CD4-positive, alpha-beta T cell treated with Interleukin-6 for 4 hours (primary cell): ENCODE measurements around the gene EVX1.

Source experiments
- DNase-seq: peaks from one replicate; pipeline ENCODE4 v3.0.0-alpha.2; 2020; ENCODE audit warnings: mixed read lengths

The EVX1 gene

GRCh38 chr7:27250557-27251070, 8.0 kb downstream of the EVX1 start:
- no peak for DNase-seq

DNA sequence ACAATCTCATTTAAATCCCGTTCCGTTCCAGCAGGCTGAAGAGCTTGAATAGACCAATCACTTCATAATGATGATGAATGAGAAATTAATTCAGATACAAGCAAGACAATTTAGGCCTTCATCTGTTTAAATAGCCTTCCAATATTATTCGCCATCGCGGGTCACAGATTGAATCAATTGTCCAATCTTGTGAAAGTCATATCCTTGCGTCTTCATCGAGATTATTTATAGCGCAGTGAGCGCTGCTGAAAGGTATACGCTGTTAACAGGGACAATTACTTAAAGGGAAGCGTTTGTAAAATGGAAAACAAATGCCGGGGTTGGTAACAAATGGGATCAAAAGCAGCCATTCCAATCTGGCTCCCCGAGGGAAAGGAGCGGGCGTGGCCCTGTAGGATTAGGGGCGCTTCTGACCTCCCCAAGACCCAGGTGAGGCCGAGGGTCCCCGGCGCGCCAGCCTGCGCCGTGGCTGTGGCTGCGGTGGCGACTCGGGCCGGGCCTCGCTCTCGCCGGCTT, 8.6 kb downstream of the EVX1 start:
- DNase-seq: no peak

- no peak for DNase-seq
Observed at GRCh38 chr7:27251652-27252590, 9.3 kb downstream of the EVX1 start.

DNA sequence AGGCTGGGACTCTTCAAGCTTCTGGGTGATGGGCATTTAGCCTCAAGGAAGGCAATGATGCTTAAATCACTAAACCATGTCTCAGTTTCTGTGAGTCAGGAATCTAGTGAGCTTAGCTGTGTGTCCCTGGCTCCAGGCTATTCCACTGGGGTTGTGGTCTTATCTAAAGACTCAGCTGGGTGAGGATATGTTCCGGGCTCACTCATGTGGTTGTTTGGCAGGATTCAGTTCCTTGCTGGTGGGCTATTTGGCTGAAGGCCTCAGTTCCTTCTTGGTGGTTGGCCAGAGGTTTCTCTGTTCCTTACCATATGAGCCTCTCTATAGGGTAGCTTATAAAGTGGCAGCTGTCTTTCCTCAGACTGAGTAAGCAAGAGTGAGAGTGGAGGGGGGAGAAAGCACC, 12.0 kb downstream of the EVX1 start:
- DNase-seq: no peak

DNA sequence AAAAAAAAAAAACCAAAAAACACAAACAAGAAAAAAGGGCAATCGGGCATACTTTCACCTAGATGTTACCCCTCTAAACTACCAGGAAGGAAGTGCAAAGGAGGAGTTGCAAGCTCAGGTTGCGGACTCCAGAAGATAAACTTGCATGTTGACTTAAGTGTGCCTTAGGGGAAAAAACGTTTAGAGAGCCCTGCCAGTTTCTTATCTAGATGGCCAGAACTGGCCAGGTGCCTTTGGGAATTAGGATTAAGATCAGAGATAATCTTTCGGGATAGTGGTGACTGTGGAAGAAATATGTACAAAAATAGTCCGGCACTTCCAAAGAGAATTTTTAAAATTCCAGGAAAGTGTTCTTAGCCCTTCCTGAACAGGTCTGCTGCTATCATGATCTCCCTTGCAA, 17.6 kb downstream of the EVX1 start:
- DNase-seq: no peak

- no peak for DNase-seq
Observed at GRCh38 chr7:27262121-27262520, 19.5 kb downstream of the EVX1 start.

DNA sequence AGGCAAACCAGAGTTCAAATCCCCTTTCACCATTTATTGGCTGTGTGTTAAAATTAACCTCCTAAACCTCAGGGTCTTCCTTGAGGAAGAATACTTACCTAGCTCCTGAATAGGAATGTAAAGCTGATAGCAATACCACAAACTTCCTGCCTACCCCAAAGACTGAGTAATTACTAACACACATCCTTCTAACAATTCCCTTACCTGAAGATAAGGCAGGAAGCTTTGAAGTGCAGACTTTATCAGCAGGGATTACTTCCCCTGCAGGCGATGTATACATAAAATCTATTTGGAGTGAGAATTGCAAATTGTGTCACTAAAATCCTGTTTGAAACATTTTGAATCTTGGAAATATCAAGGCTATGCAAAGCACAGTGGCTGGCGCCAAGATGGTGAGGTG, 21.2 kb downstream of the EVX1 start:
- no peak for DNase-seq

DNA sequence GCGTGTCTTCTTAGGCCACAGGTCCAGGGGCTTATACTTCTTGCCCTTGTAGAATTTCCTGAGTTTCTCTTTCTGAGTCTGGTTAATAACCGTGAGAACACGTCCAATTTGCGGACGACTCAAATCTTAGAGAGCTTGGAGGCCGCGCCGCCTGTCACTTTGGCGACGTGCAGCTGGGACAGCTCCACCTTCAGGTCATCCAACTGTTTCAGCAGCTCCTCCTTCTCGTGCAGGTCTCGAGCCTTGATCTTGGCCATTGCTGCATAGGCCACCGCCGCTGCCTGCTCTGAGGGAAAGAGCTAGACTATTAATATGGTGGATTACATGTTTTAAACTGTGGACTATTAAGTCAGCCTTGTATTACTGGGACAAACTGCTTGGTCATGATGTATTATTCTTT, 26.9 kb downstream of the EVX1 start:
- no peak for DNase-seq

- no peak for DNase-seq
Observed at GRCh38 chr7:27271384-27271783, 28.8 kb downstream of the EVX1 start.

DNA sequence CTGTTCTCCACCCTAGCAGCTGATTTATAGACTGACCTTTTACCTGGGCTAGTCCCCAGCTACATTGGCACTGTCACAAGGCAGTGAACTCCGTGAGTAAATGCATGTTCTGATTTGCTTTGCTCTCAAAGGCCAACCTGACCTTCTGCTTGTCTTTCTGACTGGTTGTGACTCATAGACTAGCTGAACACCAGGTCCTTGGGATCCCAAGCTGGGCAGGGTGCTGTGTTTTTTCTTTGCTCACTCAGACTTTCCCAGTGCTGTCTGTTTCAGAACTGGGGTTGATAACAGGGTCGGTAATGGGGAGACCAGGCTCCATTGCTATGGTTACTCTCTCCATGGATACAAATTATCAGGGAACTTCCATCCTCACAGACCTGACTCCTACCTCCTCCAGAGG, 35.0 kb downstream of the EVX1 start:
- no peak for DNase-seq

- DNase-seq: no peak
Observed at GRCh38 chr7:27283558-27283957, 41.0 kb downstream of the EVX1 start.

- no peak for DNase-seq
Observed at GRCh38 chr7:27295236-27295635, 52.6 kb downstream of the EVX1 start.

DNA sequence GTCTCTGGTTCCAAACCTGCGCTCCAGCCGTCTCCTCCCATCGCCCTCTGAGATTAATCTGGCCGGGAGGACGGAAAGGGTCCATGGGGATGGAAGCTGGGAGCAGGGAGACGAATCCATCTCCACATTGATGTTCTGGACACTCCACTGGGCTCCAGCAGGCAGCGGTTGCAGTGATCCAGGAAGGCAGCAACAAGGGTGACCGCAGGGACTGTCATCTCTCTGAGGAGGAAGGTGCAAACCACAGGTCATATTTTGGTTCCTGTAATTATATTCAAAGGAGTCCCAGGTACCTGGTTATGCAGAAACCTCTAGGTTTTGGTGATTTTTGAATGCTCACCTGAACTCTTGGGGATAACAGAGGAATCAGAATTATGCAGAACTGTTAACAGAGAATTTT, 54.8 kb downstream of the EVX1 start:
- DNase-seq: no peak
